ENCODE measurements around the gene FMC1. TPM values are rescaled to one million over a fixed set of nuclear protein-coding genes. Genes with fewer than 3 reads are reported as not detected.
"Not testable (repeated sequence)": the region's sequence is repeated elsewhere in the genome, so short reads cannot be mapped to it uniquely, and the experiment has no call there.

FMC1 gene
- total RNA-seq, 8 experiments from 2014 or later = 18.4 to 50.2 (median 31.6) TPM

GRCh38 chr7:139328375-139328774 is 12.8 kb upstream of the FMC1 start:
- Histone ChIP-seq H3K27ac (no peak overlapping the region), H3K4me1 (replicated peaks in 1 of 2) (no peaks in the 10 kb centered on the region), H3K4me3 (no peak overlapping the region)
- 0 to 80% (median 50%) methylated on average over 1 to 2 of the region's 2 CpGs; no CpG with 5 or more reads in 5 of the 10 experiments for WGBS, 10 experiments
- peak in 3 of 8 experiments; percentile 52 to 71 (median 62) for ATAC-seq (replicated peaks in 6 of 8)
- in situ Hi-C loops (cut with MboI; ENCODE audit: low pct_unique_long_range_greater_than_20kb in 2 of 9, low sequenced_read_pairs in 9 of 9, unreplicated experiment in 9 of 9) = no loop called here

DNA sequence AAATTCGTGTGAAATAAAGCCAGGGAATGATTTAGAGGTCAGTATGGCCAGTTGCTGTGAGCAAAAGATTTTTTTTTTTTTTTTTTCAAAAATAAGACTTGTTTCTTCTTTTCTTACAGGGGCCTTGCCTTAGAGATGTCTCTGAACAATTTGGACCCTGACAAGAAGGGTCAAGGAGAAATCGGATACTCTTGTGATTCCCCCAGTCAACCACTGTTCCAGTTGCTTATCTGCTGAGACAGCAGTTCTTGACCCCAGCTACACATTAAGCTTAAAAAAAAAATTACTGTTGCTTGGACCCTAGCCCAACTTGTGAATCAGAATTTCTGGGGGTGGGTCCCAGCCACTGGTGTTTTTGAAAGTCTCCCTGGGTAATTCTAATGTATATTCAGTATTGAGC is 12.0 kb upstream of the FMC1 start:
- Histone ChIP-seq H3K27ac (no peak overlapping the region), H3K4me1 (replicated peaks in 1 of 2) (no peaks in the 10 kb centered on the region), H3K4me3 (no peak overlapping the region)
- ATAC-seq (replicated peaks in 6 of 8) = no peak
- WGBS, 10 experiments = 0 to 79% (median 48%) methylated on average over 1 to 2 of the region's 2 CpGs
- in situ Hi-C loops (cut with MboI; ENCODE audit: low pct_unique_long_range_greater_than_20kb in 2 of 9, low sequenced_read_pairs in 9 of 9, unreplicated experiment in 9 of 9) = no loop called here

DNA sequence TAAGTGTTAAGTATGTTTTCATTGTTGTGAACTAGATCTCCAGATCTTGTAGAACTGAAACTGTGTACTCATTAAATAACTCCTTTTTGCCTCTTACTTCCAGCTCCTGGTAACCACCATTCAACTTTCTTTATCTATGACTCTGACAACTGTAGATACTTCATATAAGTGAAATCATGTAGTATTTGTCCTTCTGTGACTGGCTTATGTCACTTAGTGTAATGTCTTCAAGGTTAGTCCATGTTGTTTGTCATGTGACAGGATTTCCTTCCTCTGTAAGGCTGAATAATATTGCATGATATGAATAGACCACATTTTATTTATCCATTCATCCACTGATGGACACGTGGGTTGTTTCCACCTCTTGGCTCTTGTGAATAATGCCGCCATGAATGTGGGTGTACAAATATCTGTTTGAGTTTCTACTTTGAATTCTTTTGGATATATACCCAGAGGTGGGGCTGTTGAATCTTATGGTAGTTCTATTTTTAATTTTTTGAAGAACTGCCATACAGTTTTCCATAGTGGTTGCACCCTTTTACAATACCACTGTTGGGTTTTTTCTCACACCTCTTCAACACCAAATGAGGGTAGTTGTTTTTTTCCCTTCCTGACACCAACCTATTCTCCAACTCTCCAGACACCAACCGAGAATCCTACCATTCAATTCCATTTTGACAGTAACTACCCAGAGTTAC is 10.7 kb upstream of the FMC1 start:
- Histone ChIP-seq H3K4me1 (replicated peaks in 1 of 2) (no peaks in the 10 kb centered on the region), H3K27ac (no peak overlapping the region), H3K4me3 (no peak overlapping the region)
- in situ Hi-C loops (cut with MboI; ENCODE audit: low pct_unique_long_range_greater_than_20kb in 2 of 9, low sequenced_read_pairs in 9 of 9, unreplicated experiment in 9 of 9) = no loop called here
- 40 to 100% (median 80%) methylated on average over 1 to 2 of the region's 3 CpGs; no CpG with 5 or more reads in 3 of the 10 experiments for WGBS, 10 experiments
- ATAC-seq (replicated peaks in 6 of 8) = no peak

DNA sequence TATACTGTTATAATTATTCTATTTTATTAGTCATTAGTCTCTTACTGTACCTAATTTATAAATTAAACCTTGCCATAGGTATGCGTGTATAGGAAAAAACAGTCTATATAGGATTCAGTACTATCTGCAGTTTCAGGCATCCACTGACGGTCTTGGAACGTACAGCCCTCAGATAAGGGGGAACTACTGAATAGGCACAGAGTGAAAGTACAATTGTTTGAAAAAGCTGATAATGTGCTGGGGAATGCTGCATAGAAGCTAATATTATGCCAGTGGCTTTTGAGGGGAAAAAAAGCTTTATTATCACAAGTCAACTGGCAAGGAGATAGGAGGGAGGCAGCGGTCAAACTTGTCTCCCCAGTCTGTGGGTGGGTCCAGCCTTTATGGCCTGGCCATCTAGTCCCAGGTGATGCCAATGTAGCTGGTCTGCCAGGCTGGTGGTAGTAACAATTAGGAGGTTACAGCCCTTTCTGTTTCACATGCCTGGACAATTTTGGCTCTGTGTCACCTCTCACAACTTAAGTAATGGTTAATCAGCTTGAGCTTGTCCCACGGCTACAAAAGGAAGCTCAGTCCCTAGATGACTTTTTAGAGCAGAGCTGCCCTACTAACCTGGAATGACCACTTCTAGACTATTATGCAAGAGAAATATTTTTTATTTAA is 8.3 kb upstream of the FMC1 start:
- 50 to 100% (median 87%) methylated on average over 1 to 5 of the region's 5 CpGs for WGBS, 10 experiments
- in situ Hi-C loops (cut with MboI; ENCODE audit: low pct_unique_long_range_greater_than_20kb in 2 of 9, low sequenced_read_pairs in 9 of 9, unreplicated experiment in 9 of 9) = no loop called here
- H3K4me1 ChIP-seq (replicated peaks in 1 of 2) = no peaks in the 10 kb centered on the region
- no peak for ATAC-seq (replicated peaks in 6 of 8)
- H3K4me3 ChIP-seq = no peak overlapping the region
- H3K27ac ChIP-seq = no peak overlapping the region

- in situ Hi-C loops (cut with MboI; ENCODE audit: low pct_unique_long_range_greater_than_20kb in 2 of 9, low sequenced_read_pairs in 9 of 9, unreplicated experiment in 9 of 9); H3K4me3 ChIP-seq; H3K4me1 ChIP-seq (replicated peaks in 1 of 2); ATAC-seq (replicated peaks in 6 of 8); H3K27ac ChIP-seq: not testable (repeated sequence)
- 91 to 100% (median 100%) methylated on average over 1 to 9 of the region's 13 CpGs; no CpG with 5 or more reads in 1 of the 10 experiments for WGBS, 10 experiments
These were observed 7.7 kb upstream of the FMC1 start for GRCh38 chr7:139333443-139333842.

GRCh38 chr7:139334399-139335150 is 6.6 kb upstream of the FMC1 start:
- ATAC-seq (replicated peaks in 6 of 8) = no peak
- in situ Hi-C loops (cut with MboI; ENCODE audit: low pct_unique_long_range_greater_than_20kb in 2 of 9, low sequenced_read_pairs in 9 of 9, unreplicated experiment in 9 of 9) = no loop called here
- WGBS, 10 experiments = 21 to 100% (median 66%) methylated on average over 2 to 4 of the region's 4 CpGs

GRCh38 chr7:139339025-139339424 is 2.1 kb upstream of the FMC1 start:
- in situ Hi-C loops (cut with MboI; ENCODE audit: low pct_unique_long_range_greater_than_20kb in 2 of 9, low sequenced_read_pairs in 9 of 9, unreplicated experiment in 9 of 9) = no loop called here
- ATAC-seq (replicated peaks in 6 of 8) = no peak
- Histone ChIP-seq H3K27ac (no peak overlapping the region), H3K4me1 (replicated peaks in 1 of 2) (peaks cover 0 to 5% of the 10 kb centered on the region in 2 donors), H3K4me3 (no peak overlapping the region)
- WGBS, 10 experiments = 60 to 100% (median 97%) methylated on average over 1 to 2 of the region's 2 CpGs; no CpG with 5 or more reads in 4 of the 10 experiments

More at GRCh38 chr7:139334399-139335150, 6.6 kb upstream of the FMC1 start:
- Histone ChIP-seq H3K27ac (no peak overlapping the region), H3K4me3 (no peak overlapping the region), H3K4me1 (replicated peaks in 1 of 2) (no peaks in the 10 kb centered on the region)

DNA sequence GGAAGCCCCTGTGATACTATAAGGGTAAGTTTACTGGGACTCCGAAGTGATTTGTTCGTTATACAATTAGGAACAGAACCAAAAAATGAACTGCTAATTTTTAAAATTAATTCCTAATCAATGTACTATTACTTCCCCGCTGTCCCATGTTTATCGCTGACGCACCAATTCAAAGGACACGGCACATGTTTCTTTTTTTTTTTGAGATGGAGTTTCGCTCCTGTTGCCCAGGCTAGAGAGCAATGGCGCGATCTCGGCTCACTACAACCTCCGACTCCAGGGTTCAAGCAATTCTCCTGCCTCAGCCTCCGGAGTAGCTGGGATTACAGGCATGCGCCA is 1.5 kb upstream of the FMC1 start:
- Histone ChIP-seq H3K27ac (peak overlapping the region; percentile 99), H3K4me1 (replicated peaks in 1 of 2) (peaks cover 0 to 5% of the 10 kb centered on the region in 2 donors), H3K4me3 (peak overlapping the region; percentile 87 to 96 (median 91))
- WGBS, 10 experiments = 92 to 100% (median 100%) methylated on average over 2 to 13 of the region's 13 CpGs; no CpG with 5 or more reads in 1 of the 10 experiments
- in situ Hi-C loops (cut with MboI; ENCODE audit: low pct_unique_long_range_greater_than_20kb in 2 of 9, low sequenced_read_pairs in 9 of 9, unreplicated experiment in 9 of 9) = no loop called here
- ATAC-seq (replicated peaks in 6 of 8) = no peak

DNA sequence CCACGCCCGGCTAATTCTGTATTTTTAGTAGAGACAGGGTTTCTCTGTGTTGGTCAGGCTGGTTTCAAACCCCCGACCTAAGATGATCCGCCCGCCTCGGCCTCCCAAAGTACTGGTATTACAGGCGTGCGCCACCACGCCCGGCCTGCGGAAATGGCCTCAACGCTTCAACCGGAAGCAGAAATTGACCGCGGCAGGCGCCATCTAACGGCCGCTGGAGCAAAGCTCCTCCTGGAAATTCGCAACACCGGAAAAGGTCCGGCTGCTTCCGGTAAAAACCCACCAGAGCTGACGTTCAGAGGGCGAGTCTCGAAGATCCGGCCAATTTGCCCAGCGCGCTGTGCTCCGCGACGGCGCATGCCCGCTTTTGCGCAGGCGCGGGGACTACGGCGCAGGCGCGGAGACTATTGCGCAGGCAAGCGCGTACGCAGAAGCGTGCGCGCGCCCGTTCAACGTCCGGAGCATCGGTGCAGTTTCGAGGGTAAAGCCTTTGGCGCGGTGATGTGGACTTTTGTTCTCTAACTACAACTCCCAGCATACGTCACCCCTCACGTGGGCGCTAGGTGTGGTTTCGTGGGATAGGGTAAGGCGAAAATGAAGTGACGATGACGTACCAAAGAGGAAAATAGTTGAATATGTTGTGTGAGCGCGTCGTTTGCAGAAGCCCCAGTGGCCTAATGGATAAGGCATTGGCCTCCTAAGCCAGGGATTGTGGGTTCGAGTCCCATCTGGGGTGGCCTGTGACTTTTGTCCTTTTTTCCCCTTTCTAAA is 915 bp upstream of the FMC1 start:
- 0 to 9% (median 1%) methylated on average over 1 to 35 of the region's 66 CpGs; no CpG with 5 or more reads in 1 of the 10 experiments for WGBS, 10 experiments
- peak; percentile 66 to 85 (median 82) for ATAC-seq (replicated peaks in 6 of 8)
- Histone ChIP-seq H3K27ac (peak overlapping the region; percentile 99), H3K4me1 (replicated peaks in 1 of 2) (peaks cover 0 to 5% of the 10 kb centered on the region in 2 donors), H3K4me3 (peak overlapping the region; percentile 87 to 96 (median 91))
- in situ Hi-C loops (cut with MboI; ENCODE audit: low pct_unique_long_range_greater_than_20kb in 2 of 9, low sequenced_read_pairs in 9 of 9, unreplicated experiment in 9 of 9) = no loop called here

- WGBS, 10 experiments = 0 to 17% (median 0%) methylated on average over 1 to 7 of the region's 9 CpGs; no CpG with 5 or more reads in 2 of the 10 experiments
- peak overlapping the region; percentile 87 to 96 (median 91) for H3K4me3 ChIP-seq
- in situ Hi-C loops (cut with MboI; ENCODE audit: low pct_unique_long_range_greater_than_20kb in 2 of 9, low sequenced_read_pairs in 9 of 9, unreplicated experiment in 9 of 9) = no loop called here
- peaks cover 0 to 5% of the 10 kb centered on the region in 2 donors for H3K4me1 ChIP-seq (replicated peaks in 1 of 2)
- ATAC-seq (replicated peaks in 6 of 8) = peak in 1 of 8 experiments; percentile 9
- H3K27ac ChIP-seq = peak overlapping the region; percentile 99
These were observed 404 bp upstream of the FMC1 start for GRCh38 chr7:139340808-139341057.

- H3K4me3 ChIP-seq = peak overlapping the region; percentile 87 to 96 (median 91)
- ATAC-seq (replicated peaks in 6 of 8) = no peak
- H3K4me1 ChIP-seq (replicated peaks in 1 of 2) = peaks cover 0 to 5% of the 10 kb centered on the region in 2 donors
- 0 to 5% (median 0%) methylated on average over 1 to 8 of the region's 9 CpGs; no CpG with 5 or more reads in 1 of the 10 experiments for WGBS, 10 experiments
- in situ Hi-C loops (cut with MboI; ENCODE audit: low pct_unique_long_range_greater_than_20kb in 2 of 9, low sequenced_read_pairs in 9 of 9, unreplicated experiment in 9 of 9) = no loop called here
- peak overlapping the region; percentile 99 for H3K27ac ChIP-seq
These were observed 664 bp downstream of the FMC1 start for GRCh38 chr7:139341776-139342226.

DNA sequence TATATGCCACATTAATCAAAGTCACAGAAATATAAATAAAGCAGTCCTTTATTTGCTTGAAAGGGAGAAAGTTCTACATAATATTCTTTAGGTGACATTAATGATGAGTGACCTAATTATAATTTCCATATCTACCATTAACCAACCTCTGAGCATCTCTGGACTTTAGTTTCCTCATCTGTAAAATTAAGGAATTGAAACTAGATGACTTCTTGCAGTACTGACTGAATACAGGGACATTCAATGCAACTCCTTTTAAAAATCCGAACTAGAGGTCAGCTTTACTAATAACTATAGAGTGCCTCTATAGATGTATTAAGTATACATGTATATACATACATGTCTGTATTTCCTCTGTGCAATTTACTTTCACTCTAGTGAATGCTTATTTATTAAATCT is 3.9 kb downstream of the FMC1 start:
- in situ Hi-C loops (cut with MboI; ENCODE audit: low pct_unique_long_range_greater_than_20kb in 2 of 9, low sequenced_read_pairs in 9 of 9, unreplicated experiment in 9 of 9) = no loop called here
- WGBS, 10 experiments = 83 to 100% (median 100%) methylated on average over 1 of the region's 1 CpG; no CpG with 5 or more reads in 4 of the 10 experiments
- no peak for ATAC-seq (replicated peaks in 6 of 8)

More for the DNA sequence above, 3.9 kb downstream of the FMC1 start:
- peaks cover 0 to 5% of the 10 kb centered on the region in 2 donors for H3K4me1 ChIP-seq (replicated peaks in 1 of 2)
- H3K4me3 ChIP-seq = no peak overlapping the region
- H3K27ac ChIP-seq = no peak overlapping the region

All from motor neuron (in vitro differentiated cells).